Measurements from ENCODE around the gene BRME1. TPM values are rescaled to one million over a fixed set of nuclear protein-coding genes. Genes with fewer than 3 reads are reported as not detected.

Gene BRME1
- total RNA-seq, 2 experiments from 2014 or later: 7.7 to 9.0 TPM

DNA sequence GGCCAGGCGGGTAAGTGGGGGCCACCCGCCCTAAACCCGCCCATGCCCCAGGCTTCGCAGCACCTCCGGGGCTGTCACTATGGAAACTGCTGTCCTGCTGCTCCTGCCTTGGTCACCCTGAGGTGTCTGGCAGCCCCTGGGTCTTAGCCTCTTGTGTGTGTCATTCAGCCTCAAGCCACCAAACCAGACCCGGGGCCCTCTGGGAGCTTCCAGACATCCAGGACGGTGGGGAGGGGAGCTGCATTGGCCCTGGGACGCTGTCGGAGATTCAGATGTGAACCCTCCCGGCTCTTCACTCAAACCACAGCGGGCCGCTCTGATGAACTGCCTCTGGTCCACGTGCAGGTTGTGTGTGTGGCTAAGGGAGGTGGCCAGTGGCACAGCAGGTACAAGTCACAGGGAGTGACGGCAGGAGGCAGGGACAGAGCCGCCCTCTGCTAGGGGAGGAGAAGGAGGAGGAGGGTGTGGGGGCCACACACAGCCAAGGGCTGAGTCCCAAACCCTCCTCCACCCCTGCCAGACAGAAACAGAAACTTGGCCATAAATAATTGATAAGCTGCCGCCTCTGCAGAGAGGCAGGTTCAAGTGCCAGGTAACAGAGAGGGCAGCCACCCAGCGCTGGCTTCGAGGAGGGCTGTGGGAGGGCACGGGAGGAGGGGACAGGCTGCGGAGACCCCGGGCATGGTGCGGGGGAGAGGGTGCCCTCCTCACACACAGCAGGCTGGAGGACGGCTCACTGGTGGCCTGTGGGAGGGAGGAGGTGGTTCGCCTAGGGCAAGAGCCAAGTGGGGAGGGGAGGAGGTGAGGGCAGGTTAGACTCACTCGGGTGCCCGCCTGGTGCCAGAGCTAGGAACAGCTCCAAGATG, 21.0 kb downstream of the BRME1 start:
- no peak for DNase-seq
- H3K4me1 Mint-ChIP-seq (ENCODE audit: low read depth): peaks cover 26% of the 10 kb centered on the region
- H3K36me3 Mint-ChIP-seq: no peaks in the 10 kb centered on the region
- intact Hi-C loops (cut with micrococcal nuclease): loop anchor here (5.0 to 10.0 kb wide), 4 partner anchors 100 to 462 kb away; partner anchors contain the start of gene IL27RA
- no peak overlapping the region for H3K4me3 Mint-ChIP-seq
- H3K27me3 Mint-ChIP-seq: no peaks in the 10 kb centered on the region
- no peaks in the 10 kb centered on the region for H3K9me3 Mint-ChIP-seq
- ChIA-PET POLR2A (no interaction called here), CTCF (interaction anchor here (0.8 to 2.6 kb wide), 3 partner anchors 163 to 187 kb away, joined by 3 to 11 read pairs (median 10); partner anchors contain the start of gene MISP3)
- no peak overlapping the region for H3K27ac Mint-ChIP-seq

DNA sequence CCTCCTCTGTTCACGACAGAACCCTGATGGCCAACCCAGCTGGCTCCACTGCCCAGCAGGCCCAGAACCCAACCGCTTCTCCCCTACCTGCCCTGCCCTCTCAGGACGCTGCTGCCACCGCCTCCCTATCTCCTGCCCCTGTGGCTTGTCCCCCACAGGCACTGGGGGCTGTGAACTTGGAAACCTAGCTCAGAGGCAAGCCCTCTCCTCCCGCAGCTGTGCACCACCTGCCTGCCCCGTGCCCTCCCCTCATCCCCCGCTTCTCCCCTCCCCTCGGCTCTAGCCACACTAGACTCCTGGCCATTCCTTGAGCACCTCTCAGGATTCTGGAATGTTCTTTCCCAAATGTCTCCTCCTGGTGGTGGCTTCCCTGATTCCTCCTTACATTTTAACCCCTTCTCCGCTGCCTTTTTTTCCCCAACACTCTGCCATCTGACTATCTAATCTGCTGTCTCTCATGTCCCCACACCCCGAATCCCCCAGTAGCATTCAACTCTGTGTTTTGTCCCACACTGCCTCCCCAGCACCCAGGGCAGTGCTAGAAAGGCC, 22.3 kb downstream of the BRME1 start:
- DNase-seq: no peak
- H3K27me3 Mint-ChIP-seq: no peaks in the 10 kb centered on the region
- no peak overlapping the region for H3K4me3 Mint-ChIP-seq
- CTCF ChIA-PET: interaction anchor here (1.2 to 5.0 kb wide), 5 partner anchors 148 to 195 kb away, joined by 3 to 65 read pairs (median 8); partner anchors contain the start of genes IL27RA and MISP3
- no peak overlapping the region for H3K27ac Mint-ChIP-seq
- H3K9me3 Mint-ChIP-seq: no peaks in the 10 kb centered on the region
- H3K4me1 Mint-ChIP-seq (ENCODE audit: low read depth): peaks cover 26% of the 10 kb centered on the region
- H3K36me3 Mint-ChIP-seq: no peaks in the 10 kb centered on the region
- POLR2A ChIA-PET: no interaction called here
- intact Hi-C loops (cut with micrococcal nuclease): loop anchor here (5.0 to 10.0 kb wide), 4 partner anchors 101 to 464 kb away; partner anchors contain the start of gene IL27RA

DNA sequence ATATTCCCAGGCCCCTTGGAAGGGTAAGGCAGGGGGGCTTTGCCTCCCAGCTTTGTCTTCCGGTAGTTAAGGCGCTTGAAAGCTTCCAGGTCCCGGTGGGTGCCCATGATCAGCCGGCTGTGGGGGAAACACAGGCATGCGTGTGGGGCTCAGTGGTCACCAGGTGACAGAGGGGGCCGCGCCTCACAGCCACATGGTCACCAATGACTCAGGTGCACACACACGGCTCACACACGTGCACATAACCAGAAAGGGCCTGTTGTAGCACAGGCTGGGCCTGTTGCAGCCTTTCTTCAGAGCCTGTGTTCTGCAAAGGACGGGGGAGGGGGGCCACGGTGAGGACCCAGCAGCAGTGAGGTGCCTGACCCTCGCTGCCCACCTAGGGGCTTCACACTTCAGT, 23.1 kb downstream of the BRME1 start:
- CTCF ChIA-PET: interaction anchor here (1.2 to 5.0 kb wide), 9 partner anchors 20 to 549 kb away, joined by 3 to 65 read pairs (median 16); partner anchors contain the start of genes DCAF15, IL27RA and MISP3
- Mint-ChIP-seq H3K4me1 (ENCODE audit: low read depth) (peaks cover 26% of the 10 kb centered on the region), H3K9me3 (no peaks in the 10 kb centered on the region), H3K4me3 (no peak overlapping the region), H3K27ac (no peak overlapping the region), H3K27me3 (no peaks in the 10 kb centered on the region), H3K36me3 (no peaks in the 10 kb centered on the region)
- POLR2A ChIA-PET: interaction anchor here (1.0 kb wide), 1 partner anchor 122 kb away, joined by 3 read pairs; no protein-coding TSS in a partner anchor
- intact Hi-C loops (cut with micrococcal nuclease): loop anchor here (5.0 to 10.0 kb wide), 4 partner anchors 102 to 464 kb away; partner anchors contain the start of gene IL27RA
- peak; percentile 37 for DNase-seq

DNA sequence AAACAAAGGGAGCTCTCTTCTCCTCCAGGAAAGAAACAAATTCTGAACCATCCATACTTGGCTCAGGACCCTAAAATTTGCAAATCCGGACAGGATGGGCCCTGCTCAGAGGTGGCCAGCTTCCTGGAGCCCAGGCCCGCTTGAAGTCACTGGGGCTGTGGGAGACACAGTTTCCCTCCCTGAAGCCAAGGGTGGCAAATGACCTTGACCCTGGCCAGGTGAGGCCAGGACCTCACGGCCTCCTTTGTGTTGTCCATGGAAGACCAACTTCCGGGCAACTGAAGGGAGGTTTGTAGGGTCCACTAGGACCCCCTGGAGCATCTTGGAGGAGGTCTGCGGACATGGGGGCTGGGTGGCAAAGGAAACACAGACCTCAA, 23.5 kb downstream of the BRME1 start:
- CTCF ChIA-PET: interaction anchor here (0.8 to 5.0 kb wide), 12 partner anchors 20 to 550 kb away, joined by 3 to 65 read pairs (median 12); partner anchors contain the start of genes DCAF15, IL27RA and MISP3
- DNase-seq: no peak
- H3K9me3 Mint-ChIP-seq: no peaks in the 10 kb centered on the region
- intact Hi-C loops (cut with micrococcal nuclease): loop anchor here (5.0 to 10.0 kb wide), 4 partner anchors 102 to 465 kb away; partner anchors contain the start of gene IL27RA
- H3K36me3 Mint-ChIP-seq: no peaks in the 10 kb centered on the region
- H3K4me1 Mint-ChIP-seq (ENCODE audit: low read depth): peaks cover 26% of the 10 kb centered on the region
- POLR2A ChIA-PET: interaction anchor here (0.5 to 1.0 kb wide), 3 partner anchors 123 to 637 kb away, joined by 3 read pairs; no protein-coding TSS in a partner anchor
- peak overlapping the region; percentile 86 for H3K27ac Mint-ChIP-seq
- peak overlapping the region; percentile 45 for H3K4me3 Mint-ChIP-seq
- H3K27me3 Mint-ChIP-seq: no peaks in the 10 kb centered on the region

DNA sequence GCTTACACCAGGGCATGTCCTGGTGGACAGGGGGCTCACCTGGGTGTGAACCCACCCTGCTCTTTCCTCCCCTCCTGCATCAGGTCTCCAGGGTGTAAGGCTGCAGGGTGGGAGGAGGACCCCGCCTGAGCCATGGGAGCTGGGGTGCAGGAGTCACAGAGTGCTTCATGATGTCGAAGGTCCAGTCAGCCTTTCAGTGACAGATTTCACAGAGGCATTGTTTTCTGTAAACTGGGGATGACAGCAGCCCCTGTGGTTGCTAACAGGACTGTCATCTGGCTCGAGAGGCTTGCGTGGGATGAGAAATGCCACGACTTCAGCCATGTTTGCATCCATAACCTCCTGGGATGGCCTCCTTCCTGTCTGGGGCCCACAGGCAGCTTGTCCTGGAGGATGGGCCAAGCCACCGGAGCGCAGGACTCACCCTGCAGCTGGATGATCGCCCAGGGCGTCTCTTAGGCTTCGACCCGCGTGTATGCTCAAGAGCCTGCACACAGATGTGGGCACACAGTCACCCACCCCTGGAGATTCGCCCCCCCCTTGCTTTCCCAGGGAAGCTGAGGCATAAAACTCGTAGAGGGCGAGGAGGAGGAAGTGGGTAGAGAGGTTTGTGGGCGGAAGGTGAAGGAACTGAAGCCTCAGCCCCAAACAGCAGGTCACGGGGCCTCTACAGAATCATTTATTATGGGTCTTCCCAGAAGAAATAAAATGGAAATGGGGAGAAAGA, 24.1 kb downstream of the BRME1 start:
- intact Hi-C loops (cut with micrococcal nuclease): loop anchor here (5.0 to 10.0 kb wide), 4 partner anchors 103 to 465 kb away; partner anchors contain the start of gene IL27RA
- Mint-ChIP-seq H3K27me3 (no peaks in the 10 kb centered on the region), H3K4me1 (ENCODE audit: low read depth) (peaks cover 26% of the 10 kb centered on the region), H3K9me3 (no peaks in the 10 kb centered on the region), H3K36me3 (no peaks in the 10 kb centered on the region), H3K4me3 (peak overlapping the region; percentile 45), H3K27ac (peak overlapping the region; percentile 86)
- peak; percentile 75 for DNase-seq
- ChIA-PET POLR2A (interaction anchor here (0.5 to 1.4 kb wide), 5 partner anchors 29 to 637 kb away, joined by 3 to 7 read pairs (median 3); no protein-coding TSS in a partner anchor), CTCF (interaction anchor here (0.6 to 5.0 kb wide), 23 partner anchors 20 to 550 kb away, joined by 3 to 65 read pairs (median 4); partner anchors contain the start of genes ASF1B, BRME1, DCAF15 and IL27RA)

DNA sequence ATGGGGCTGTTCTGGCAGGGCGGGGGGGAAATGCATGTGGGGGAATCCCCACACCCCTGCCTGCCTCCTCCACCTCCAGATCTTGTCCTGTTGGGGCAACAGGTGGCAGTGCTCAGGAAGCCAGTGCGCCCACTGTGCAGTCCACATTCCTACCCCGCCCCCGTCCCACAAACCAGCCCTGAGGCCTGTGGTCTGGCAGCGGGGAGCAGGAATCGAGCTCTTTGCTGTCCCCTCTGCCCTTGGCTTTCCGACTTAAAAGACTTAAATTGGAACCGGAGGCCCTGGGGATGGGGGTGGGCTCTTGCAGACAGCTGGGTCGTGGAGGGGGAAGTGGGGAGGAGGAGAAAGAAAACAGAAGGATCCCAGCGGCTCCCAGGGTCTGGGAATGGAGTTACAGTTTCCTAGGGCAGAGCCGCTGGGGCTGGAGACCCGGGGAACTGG, 24.6 kb downstream of the BRME1 start:
- peak; percentile 46 for DNase-seq

DNA sequence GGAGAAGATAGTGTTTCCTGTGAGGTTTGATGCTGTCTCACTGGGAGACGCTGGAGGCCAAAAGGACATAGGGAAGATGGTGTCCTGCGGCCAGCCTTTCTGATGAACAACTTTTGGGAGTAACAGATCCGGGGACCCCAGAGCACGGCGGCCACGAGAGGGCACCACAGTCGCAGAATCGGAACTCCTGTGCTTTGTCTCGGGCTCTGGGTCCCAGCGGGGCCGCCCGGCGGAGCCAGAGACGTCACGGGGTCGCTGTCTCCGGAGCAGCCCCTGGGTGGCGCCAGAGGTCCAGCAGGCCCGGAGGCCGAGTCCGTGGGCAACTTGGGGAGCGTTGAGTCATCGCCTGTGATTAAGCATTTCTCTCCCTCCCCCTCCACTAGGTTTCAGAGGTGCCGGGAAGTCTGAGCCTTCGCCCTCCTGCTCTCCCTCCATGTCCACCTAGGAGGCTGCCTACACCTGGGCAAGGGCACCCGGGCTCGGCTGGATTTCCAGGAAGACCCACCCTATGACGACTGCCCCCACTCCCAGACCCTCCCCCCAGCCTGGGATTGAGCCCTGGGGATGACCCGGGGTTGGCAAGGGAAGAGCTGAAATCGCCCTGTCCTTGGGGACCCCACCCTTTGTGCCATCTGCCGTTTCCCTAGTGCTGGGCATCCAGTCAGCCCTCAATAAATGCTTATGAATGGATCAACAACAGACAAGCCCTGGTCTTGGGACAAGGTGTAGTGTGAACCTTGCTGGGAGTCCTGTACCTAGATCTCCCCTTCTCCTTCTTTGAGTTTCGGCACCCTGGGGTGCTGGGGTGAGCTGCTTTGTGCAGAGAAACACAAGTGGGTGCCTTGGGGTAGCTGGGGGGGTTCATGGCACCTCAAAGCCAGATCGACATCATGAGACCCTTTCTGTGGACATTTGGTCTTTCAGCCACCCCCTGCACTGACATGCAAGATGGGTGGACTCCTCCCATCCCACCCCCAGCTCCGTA, 25.6 kb downstream of the BRME1 start:
- DNase-seq: peak; percentile 99
- Mint-ChIP-seq H3K9me3 (no peaks in the 10 kb centered on the region), H3K27ac (peak overlapping the region; percentile 86), H3K4me3 (peak overlapping the region; percentile 45), H3K4me1 (ENCODE audit: low read depth) (peaks cover 26% of the 10 kb centered on the region), H3K27me3 (no peaks in the 10 kb centered on the region), H3K36me3 (no peaks in the 10 kb centered on the region)
- intact Hi-C loops (cut with micrococcal nuclease): loop anchor here (1.0 to 10.0 kb wide), 8 partner anchors 72 to 467 kb away; partner anchors contain the start of genes DCAF15 and IL27RA
- CTCF ChIA-PET: interaction anchor here (0.6 to 5.0 kb wide), 32 partner anchors 14 to 503 kb away, joined by 3 to 65 read pairs (median 4); partner anchors contain the start of genes ASF1B, BRME1, DCAF15 and IL27RA
- POLR2A ChIA-PET: interaction anchor here (0.6 to 1.4 kb wide), 5 partner anchors 19 to 194 kb away, joined by 3 to 7 read pairs (median 3); partner anchors contain the start of genes IL27RA and MISP3

More for the DNA sequence above, 24.6 kb downstream of the BRME1 start:
- intact Hi-C loops (cut with micrococcal nuclease): loop anchor here (5.0 to 10.0 kb wide), 4 partner anchors 104 to 466 kb away; partner anchors contain the start of gene IL27RA
- H3K4me1 Mint-ChIP-seq (ENCODE audit: low read depth): peaks cover 26% of the 10 kb centered on the region
- CTCF ChIA-PET: interaction anchor here (0.7 to 5.0 kb wide), 25 partner anchors 19 to 502 kb away, joined by 3 to 65 read pairs (median 4); partner anchors contain the start of genes ASF1B, BRME1, DCAF15 and IL27RA
- POLR2A ChIA-PET: interaction anchor here (0.9 to 1.4 kb wide), 4 partner anchors 29 to 502 kb away, joined by 3 to 7 read pairs (median 3); partner anchors contain the start of gene IL27RA
- no peaks in the 10 kb centered on the region for H3K27me3 Mint-ChIP-seq
- H3K4me3 Mint-ChIP-seq: peak overlapping the region; percentile 45
- H3K36me3 Mint-ChIP-seq: no peaks in the 10 kb centered on the region
- H3K9me3 Mint-ChIP-seq: no peaks in the 10 kb centered on the region
- H3K27ac Mint-ChIP-seq: peak overlapping the region; percentile 86

DNA sequence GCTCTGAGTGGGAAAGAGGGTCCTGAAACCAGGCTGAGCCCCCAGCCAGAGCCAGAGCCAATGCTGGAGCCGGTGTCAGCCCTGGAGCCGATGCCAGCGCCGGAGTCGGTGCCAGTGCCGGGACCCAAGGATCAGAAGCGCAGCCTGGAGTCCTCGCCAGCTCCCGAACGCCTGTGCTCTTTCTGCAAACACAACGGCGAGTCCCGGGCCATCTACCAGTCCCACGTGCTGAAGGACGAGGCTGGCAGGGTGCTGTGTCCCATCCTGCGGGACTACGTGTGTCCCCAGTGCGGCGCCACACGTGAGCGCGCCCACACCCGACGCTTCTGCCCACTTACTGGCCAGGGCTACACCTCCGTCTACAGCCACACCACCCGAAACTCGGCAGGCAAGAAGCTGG, 28.6 kb downstream of the BRME1 start:
- Mint-ChIP-seq H3K27me3 (peaks cover 7% of the 10 kb centered on the region), H3K4me3 (no peak overlapping the region), H3K4me1 (ENCODE audit: low read depth) (peaks cover 25% of the 10 kb centered on the region), H3K27ac (no peak overlapping the region), H3K36me3 (no peaks in the 10 kb centered on the region), H3K9me3 (no peaks in the 10 kb centered on the region)
- no peak for DNase-seq
- intact Hi-C loops (cut with micrococcal nuclease): no loop called here
- CTCF ChIA-PET: interaction anchor here (0.6 to 1.9 kb wide), 7 partner anchors 15 to 198 kb away, joined by 3 to 8 read pairs (median 4); no protein-coding TSS in a partner anchor
- POLR2A ChIA-PET: no interaction called here

DNA sequence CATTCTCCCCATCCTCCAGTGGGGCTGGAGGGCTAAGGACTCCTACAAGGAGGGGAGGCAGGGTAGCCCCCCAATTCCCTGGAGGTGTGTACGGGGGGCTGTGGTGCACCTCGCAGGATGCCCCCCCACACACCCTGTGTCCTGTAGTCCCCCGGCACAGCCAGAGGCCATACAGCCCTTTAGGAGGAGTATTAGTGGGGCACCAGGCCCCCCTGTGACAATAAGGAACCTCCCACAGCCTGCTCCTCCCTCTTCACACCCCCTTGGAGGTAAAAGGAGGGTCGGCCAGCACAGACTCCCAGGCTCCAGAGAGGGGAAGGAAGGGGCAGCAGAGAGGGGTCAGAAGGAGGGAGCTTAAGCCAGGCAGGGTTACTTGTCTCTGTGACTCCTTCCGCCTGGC, 29.1 kb downstream of the BRME1 start, which contains the start of gene NANOS3:
Gene NANOS3, plus strand, starts transcription at position 301 of the 400 bp plus-strand sequence. CDS start 115 bp downstream, outside the sequence.
- Mint-ChIP-seq H3K27me3 (peaks cover 7% of the 10 kb centered on the region), H3K36me3 (no peaks in the 10 kb centered on the region), H3K4me3 (no peak within 1 kb of the TSS), H3K27ac (no peak within 1 kb of the TSS), H3K4me1 (ENCODE audit: low read depth) (peaks cover 20% of the 10 kb centered on the region), H3K9me3 (no peaks in the 10 kb centered on the region)
- ChIA-PET POLR2A (no interaction called here), CTCF (interaction anchor here (0.6 to 1.9 kb wide), 6 partner anchors 15 to 261 kb away, joined by 3 to 8 read pairs (median 4); no protein-coding TSS in a partner anchor)
- no peak for DNase-seq
- intact Hi-C loops (cut with micrococcal nuclease): no loop called here

DNA sequence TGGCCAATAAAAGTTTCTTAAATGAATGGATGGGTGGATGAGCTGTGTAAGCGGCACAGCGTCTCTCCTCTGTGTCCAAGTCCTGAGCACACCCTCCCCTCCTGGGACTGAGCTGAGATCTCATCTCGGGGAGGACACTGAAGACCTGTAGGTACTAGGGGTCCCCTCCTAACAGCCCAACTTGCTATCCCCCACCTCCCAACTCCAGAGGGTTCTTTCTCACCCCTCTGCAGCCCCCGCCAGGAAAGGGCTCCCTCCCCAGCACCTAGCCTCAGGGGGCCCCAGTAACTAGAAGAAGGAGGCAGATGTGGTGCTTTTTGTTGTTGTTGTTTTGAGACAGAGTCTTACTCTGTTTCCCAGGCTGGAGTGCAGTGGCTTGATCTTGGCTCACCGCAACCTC, 30.1 kb downstream of the BRME1 start:
- intact Hi-C loops (cut with micrococcal nuclease): no loop called here
- peaks cover 10% of the 10 kb centered on the region for H3K4me1 Mint-ChIP-seq (ENCODE audit: low read depth)
- no peaks in the 10 kb centered on the region for H3K9me3 Mint-ChIP-seq
- no peaks in the 10 kb centered on the region for H3K36me3 Mint-ChIP-seq
- H3K27ac Mint-ChIP-seq: no peak overlapping the region
- DNase-seq: no peak
- no peak overlapping the region for H3K4me3 Mint-ChIP-seq
- H3K27me3 Mint-ChIP-seq: peaks cover 7% of the 10 kb centered on the region
- ChIA-PET CTCF (interaction anchor here (0.9 to 1.9 kb wide), 2 partner anchors 183 to 200 kb away, joined by 3 to 8 read pairs; no protein-coding TSS in a partner anchor), POLR2A (no interaction called here)
